Hematopoietic multipotent progenitor cell treated with erythropoietin and hydrocortisone succinate and interleukin-3 and kit ligand, for 4 days (in vitro differentiated cells): ENCODE measurements around the gene MANF.

Source experiments
- DNase-seq: peaks from one replicate; pipeline ENCODE4 v3.0.0-alpha.2; 2015

The MANF gene

GRCh38 chr3:51436998-51437639, 52.0 kb downstream of the MANF start:
- DNase-seq, result no peak
